GM12892 (cell line): ENCODE measurements around the gene PRDM11.

ENCODE experiments used
- POLR2A ChIP-seq: IDR thresholded peaks from 2 replicates; pipeline ENCODE4 v1.6.1; 2011; ENCODE audit warnings: low read depth, low read length, control low read depth
- POLR2AphosphoS5 ChIP-seq: IDR thresholded peaks from 2 replicates; pipeline ENCODE4 v1.6.1; 2011; ENCODE audit warnings: low read depth, low read length, control low read depth

DNA sequence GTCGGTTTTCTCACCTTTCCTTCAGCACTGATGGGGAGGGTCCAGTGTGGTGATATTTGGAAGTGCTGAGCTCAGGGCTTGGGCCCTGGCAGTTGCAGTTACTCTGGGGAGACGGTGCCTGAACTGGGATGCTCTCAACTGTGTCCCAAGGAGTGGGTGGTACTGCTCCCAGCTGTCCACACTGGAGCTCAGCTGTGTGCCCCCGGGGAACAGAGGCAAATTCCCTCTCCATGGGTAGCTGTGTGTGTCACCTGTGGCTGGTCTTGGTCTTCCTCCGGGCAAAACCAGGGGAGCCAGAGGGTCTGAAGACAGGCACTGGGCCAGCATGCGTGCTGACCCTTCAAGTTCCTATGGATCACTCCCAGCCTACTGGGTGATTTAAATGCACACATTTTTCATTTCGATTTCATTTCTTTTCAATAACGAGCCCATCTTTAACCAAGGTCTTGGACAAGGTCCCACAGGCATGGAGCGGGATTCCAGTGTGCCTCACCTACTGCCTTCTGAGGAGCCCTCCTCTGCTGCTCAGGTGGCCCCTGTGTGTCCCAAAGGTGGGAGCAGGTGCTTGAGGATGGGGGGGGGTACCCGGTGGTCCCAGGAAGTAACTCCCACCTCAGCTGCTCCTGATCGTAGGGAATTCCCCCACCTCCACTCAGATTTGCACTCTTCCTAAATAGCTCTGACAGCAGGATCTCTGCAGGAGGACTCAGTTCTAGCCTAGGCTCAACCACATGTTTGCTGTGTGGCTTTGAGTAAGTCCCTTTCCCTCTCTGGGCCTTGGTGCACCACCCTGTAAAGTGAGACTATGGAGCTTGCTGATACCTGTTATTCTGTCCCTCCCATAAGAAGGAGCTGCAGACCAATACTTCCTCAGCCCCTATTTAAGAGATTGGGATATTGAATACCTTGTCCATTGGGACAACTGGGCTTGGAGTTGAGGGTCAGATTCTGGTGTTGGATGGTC lies 16.8 kb downstream of the PRDM11 start:
- no peak for TF ChIP-seq POLR2A
- no peak for TF ChIP-seq POLR2AphosphoS5
